Measurements from ENCODE around the gene SNRPB2.

DNA sequence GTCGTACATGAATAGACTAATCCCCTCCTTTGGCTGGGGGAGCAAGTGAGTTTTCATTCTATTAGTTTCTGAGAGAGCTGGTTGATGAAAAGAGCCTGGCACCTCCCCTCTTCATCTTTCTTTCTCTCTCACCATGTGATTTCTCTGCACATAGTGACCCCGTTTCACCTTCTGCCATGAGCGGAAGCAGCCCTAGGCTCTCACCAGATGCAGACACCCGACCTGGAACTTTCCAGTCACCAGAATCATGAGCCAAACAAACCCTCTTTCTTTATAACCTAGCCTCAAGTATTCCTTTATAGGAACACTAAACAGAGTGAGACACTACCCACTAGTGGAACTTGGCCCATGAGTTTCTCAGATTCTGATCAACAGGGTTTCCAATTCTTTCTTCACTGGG, 34.7 kb downstream of the SNRPB2 start:
- TF ChIP-seq EP300 (IDR thresholded peaks at IDR 0.05) (no peak), POLR2A (IDR thresholded peaks at IDR 0.05) (no peak)
- TF ChIP-seq, protein P1, sequence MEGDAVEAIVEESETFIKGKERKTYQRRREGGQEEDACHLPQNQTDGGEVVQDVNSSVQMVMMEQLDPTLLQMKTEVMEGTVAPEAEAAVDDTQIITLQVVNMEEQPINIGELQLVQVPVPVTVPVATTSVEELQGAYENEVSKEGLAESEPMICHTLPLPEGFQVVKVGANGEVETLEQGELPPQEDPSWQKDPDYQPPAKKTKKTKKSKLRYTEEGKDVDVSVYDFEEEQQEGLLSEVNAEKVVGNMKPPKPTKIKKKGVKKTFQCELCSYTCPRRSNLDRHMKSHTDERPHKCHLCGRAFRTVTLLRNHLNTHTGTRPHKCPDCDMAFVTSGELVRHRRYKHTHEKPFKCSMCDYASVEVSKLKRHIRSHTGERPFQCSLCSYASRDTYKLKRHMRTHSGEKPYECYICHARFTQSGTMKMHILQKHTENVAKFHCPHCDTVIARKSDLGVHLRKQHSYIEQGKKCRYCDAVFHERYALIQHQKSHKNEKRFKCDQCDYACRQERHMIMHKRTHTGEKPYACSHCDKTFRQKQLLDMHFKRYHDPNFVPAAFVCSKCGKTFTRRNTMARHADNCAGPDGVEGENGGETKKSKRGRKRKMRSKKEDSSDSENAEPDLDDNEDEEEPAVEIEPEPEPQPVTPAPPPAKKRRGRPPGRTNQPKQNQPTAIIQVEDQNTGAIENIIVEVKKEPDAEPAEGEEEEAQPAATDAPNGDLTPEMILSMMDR (IDR thresholded peaks at IDR 0.05), result no peak
